ENCODE measurements around the gene RBAK.
A peak's percentile ranks its signal among the peaks of the same experiment; 100 is the strongest.
"Not testable (repeated sequence)": the region's sequence is repeated elsewhere in the genome, so short reads cannot be mapped to it uniquely, and the experiment has no call there.

Gene RBAK

GRCh38 chr7:5045558-5046396 lies at the start of gene RBAK:
RBAK (plus strand) TSS chr7:5045860; CDS start chr7:5048077, 2,217 bp downstream.
- peak; percentile 99 for DNase-seq

GRCh38 chr7:4996696-4997222 lies 48.9 kb upstream of the RBAK start:
- no peak for DNase-seq

- DNase-seq, result no peak
Observed at GRCh38 chr7:4998244-4998643, 47.4 kb upstream of the RBAK start.

- DNase-seq, result no peak
Observed at GRCh38 chr7:4998910-4999309, 46.8 kb upstream of the RBAK start.

- no peak for DNase-seq
Observed at GRCh38 chr7:4999369-4999950, 46.2 kb upstream of the RBAK start.

- DNase-seq, result no peak
Observed at GRCh38 chr7:5001003-5001402, 44.7 kb upstream of the RBAK start.

GRCh38 chr7:5001911-5002310 lies 43.7 kb upstream of the RBAK start:
- DNase-seq, result no peak

GRCh38 chr7:5005066-5005465 lies 40.6 kb upstream of the RBAK start:
- no peak for DNase-seq

GRCh38 chr7:5012985-5013384 lies 32.7 kb upstream of the RBAK start:
- DNase-seq, result no peak

- not testable (repeated sequence) for DNase-seq
Observed at GRCh38 chr7:5015936-5016335, 29.7 kb upstream of the RBAK start.

GRCh38 chr7:5017626-5018025 lies 28.0 kb upstream of the RBAK start:
- DNase-seq, result not testable (repeated sequence)

- no peak for DNase-seq
Observed at GRCh38 chr7:5020098-5020497, 25.6 kb upstream of the RBAK start.

GRCh38 chr7:5020976-5021550 lies 24.6 kb upstream of the RBAK start:
- DNase-seq, result not testable (repeated sequence)

GRCh38 chr7:5023626-5024025 lies 22.0 kb upstream of the RBAK start:
- DNase-seq, result not testable (repeated sequence)

GRCh38 chr7:5027796-5028410 lies 17.8 kb upstream of the RBAK start:
- DNase-seq, result peak; percentile 26

- DNase-seq, result not testable (repeated sequence)
Observed at GRCh38 chr7:5033186-5033585, 12.5 kb upstream of the RBAK start.

GRCh38 chr7:5035276-5035675 lies 10.4 kb upstream of the RBAK start:
- DNase-seq, result no peak

- DNase-seq, result no peak
Observed at GRCh38 chr7:5036446-5036845, 9.2 kb upstream of the RBAK start.

GRCh38 chr7:5041047-5041446 lies 4.6 kb upstream of the RBAK start:
- DNase-seq, result no peak

GRCh38 chr7:5043661-5044060 lies 2.0 kb upstream of the RBAK start:
- no peak for DNase-seq

GRCh38 chr7:5046397-5046732 lies 705 bp downstream of the RBAK start:
- DNase-seq, result not testable (repeated sequence)

GRCh38 chr7:5047127-5047526 lies 1.5 kb downstream of the RBAK start:
- DNase-seq, result not testable (repeated sequence)

- DNase-seq, result no peak
Observed at GRCh38 chr7:5050676-5051075, 5.0 kb downstream of the RBAK start.

GRCh38 chr7:5051731-5052130 lies 6.1 kb downstream of the RBAK start:
- DNase-seq, result not testable (repeated sequence)
